Measurements from ENCODE around the gene ACTL6B. TPM values are rescaled to one million over a fixed set of nuclear protein-coding genes. Genes with fewer than 3 reads are reported as not detected.

Gene ACTL6B
- total and polyA plus RNA-seq, 9 of the 15 experiments (the other 6 are each of a cell fraction or from before 2014, with no cell fraction given), result not detected

- no peak for TF ChIP-seq FOXA3 (CRISPR knock-in tag; conservative IDR thresholded peaks at IDR 0.05 in 1 of 2, IDR thresholded peaks at IDR 0.05 in 1 of 2)
- no peak for TF ChIP-seq ERF (CRISPR knock-in tag; IDR thresholded peaks at IDR 0.05)
- TF ChIP-seq, protein P1, sequence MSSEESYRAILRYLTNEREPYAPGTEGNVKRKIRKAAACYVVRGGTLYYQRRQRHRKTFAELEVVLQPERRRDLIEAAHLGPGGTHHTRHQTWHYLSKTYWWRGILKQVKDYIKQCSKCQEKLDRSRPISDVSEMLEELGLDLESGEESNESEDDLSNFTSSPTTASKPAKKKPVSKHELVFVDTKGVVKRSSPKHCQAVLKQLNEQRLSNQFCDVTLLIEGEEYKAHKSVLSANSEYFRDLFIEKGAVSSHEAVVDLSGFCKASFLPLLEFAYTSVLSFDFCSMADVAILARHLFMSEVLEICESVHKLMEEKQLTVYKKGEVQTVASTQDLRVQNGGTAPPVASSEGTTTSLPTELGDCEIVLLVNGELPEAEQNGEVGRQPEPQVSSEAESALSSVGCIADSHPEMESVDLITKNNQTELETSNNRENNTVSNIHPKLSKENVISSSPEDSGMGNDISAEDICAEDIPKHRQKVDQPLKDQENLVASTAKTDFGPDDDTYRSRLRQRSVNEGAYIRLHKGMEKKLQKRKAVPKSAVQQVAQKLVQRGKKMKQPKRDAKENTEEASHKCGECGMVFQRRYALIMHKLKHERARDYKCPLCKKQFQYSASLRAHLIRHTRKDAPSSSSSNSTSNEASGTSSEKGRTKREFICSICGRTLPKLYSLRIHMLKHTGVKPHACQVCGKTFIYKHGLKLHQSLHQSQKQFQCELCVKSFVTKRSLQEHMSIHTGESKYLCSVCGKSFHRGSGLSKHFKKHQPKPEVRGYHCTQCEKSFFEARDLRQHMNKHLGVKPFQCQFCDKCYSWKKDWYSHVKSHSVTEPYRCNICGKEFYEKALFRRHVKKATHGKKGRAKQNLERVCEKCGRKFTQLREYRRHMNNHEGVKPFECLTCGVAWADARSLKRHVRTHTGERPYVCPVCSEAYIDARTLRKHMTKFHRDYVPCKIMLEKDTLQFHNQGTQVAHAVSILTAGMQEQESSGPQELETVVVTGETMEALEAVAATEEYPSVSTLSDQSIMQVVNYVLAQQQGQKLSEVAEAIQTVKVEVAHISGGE (CRISPR knock-in tag; IDR thresholded peaks at IDR 0.05), result peak in 1 of 3 experiments; percentile 88; a peak in 2 of 6 replicates
- TF ChIP-seq, protein P2, sequence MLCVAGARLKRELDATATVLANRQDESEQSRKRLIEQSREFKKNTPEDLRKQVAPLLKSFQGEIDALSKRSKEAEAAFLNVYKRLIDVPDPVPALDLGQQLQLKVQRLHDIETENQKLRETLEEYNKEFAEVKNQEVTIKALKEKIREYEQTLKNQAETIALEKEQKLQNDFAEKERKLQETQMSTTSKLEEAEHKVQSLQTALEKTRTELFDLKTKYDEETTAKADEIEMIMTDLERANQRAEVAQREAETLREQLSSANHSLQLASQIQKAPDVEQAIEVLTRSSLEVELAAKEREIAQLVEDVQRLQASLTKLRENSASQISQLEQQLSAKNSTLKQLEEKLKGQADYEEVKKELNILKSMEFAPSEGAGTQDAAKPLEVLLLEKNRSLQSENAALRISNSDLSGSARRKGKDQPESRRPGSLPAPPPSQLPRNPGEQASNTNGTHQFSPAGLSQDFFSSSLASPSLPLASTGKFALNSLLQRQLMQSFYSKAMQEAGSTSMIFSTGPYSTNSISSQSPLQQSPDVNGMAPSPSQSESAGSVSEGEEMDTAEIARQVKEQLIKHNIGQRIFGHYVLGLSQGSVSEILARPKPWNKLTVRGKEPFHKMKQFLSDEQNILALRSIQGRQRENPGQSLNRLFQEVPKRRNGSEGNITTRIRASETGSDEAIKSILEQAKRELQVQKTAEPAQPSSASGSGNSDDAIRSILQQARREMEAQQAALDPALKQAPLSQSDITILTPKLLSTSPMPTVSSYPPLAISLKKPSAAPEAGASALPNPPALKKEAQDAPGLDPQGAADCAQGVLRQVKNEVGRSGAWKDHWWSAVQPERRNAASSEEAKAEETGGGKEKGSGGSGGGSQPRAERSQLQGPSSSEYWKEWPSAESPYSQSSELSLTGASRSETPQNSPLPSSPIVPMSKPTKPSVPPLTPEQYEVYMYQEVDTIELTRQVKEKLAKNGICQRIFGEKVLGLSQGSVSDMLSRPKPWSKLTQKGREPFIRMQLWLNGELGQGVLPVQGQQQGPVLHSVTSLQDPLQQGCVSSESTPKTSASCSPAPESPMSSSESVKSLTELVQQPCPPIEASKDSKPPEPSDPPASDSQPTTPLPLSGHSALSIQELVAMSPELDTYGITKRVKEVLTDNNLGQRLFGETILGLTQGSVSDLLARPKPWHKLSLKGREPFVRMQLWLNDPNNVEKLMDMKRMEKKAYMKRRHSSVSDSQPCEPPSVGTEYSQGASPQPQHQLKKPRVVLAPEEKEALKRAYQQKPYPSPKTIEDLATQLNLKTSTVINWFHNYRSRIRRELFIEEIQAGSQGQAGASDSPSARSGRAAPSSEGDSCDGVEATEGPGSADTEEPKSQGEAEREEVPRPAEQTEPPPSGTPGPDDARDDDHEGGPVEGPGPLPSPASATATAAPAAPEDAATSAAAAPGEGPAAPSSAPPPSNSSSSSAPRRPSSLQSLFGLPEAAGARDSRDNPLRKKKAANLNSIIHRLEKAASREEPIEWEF (CRISPR knock-in tag; IDR thresholded peaks at IDR 0.05), result no peak
- TF ChIP-seq NR2C2 (CRISPR knock-in tag; IDR thresholded peaks at IDR 0.05), result no peak
- TF ChIP-seq NR2C2 (tag; IDR thresholded peaks at IDR 0.05), result peak; percentile 58
- TF ChIP-seq ZKSCAN3 (CRISPR knock-in tag; IDR thresholded peaks at IDR 0.05), result no peak
- TF ChIP-seq ZNF140 (CRISPR knock-in tag; IDR thresholded peaks at IDR 0.05), result no peak
- TF ChIP-seq ARID3A (IDR thresholded peaks at IDR 0.05; ENCODE audit: borderline replicate concordance, low read depth, low read length), result no peak
- TF ChIP-seq BMI1 (IDR thresholded peaks at IDR 0.05; ENCODE audit: low read length), result peak; percentile 89
- peak; percentile 42 for TF ChIP-seq SAP30 (IDR thresholded peaks at IDR 0.05; ENCODE audit: borderline replicate concordance, insufficient read depth, low read depth, low read length, poor library complexity, severe bottlenecking)
- TF ChIP-seq, protein P3, sequence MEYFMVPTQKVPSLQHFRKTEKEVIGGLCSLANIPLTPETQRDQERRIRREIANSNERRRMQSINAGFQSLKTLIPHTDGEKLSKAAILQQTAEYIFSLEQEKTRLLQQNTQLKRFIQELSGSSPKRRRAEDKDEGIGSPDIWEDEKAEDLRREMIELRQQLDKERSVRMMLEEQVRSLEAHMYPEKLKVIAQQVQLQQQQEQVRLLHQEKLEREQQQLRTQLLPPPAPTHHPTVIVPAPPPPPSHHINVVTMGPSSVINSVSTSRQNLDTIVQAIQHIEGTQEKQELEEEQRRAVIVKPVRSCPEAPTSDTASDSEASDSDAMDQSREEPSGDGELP (CRISPR knock-in tag; IDR thresholded peaks at IDR 0.05; ENCODE audit: borderline replicate concordance), result peak; percentile 62; the same call in 1 of the 2 replicates
- TF ChIP-seq MAZ (CRISPR knock-in tag; conservative IDR thresholded peaks at IDR 0.05 in 1 of 2, IDR thresholded peaks at IDR 0.05 in 1 of 2), result peak; percentile 43 to 65
Measured at GRCh38 chr7:100675581-100676350, 19.5 kb upstream of the ACTL6B start (continued).

Measured in K562 (cell line).